ENCODE data around the gene MATN1.

The MATN1 gene

DNA sequence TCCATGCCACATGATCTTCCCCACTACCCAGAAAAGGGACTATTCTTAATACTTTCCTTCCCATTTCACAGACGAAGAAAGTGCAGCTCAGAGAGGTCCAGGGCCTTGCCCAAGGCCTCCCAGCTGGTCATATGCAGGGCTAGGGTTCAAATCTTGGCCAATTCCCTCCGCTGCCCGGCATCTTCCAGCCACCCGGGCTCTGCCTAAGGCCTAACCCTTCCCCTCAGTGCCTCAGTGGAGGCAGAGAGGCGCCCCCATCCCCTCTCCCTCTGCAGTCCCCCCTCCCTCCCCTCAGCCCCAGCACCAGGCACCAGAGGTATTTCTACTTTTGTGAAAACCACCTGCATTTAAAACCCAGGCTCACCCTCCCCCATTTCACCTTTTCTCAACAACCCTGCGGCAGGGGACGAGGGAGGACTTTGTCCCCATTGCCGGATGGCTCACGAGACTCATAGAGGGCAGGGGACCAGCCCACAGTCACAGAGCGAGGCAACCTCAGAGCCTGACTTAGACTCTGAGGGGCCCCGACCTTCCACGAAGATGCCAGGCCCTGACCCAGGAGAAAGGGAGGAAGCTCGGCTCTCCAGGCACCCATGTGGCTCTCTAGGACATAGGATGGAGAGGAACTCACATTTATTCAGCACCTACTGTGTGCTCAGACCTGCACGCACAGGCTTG lies 21.9 kb upstream of the MATN1 start:
- DNase-seq (ENCODE audit: low read depth in 2 of 2) = no peak

DNA sequence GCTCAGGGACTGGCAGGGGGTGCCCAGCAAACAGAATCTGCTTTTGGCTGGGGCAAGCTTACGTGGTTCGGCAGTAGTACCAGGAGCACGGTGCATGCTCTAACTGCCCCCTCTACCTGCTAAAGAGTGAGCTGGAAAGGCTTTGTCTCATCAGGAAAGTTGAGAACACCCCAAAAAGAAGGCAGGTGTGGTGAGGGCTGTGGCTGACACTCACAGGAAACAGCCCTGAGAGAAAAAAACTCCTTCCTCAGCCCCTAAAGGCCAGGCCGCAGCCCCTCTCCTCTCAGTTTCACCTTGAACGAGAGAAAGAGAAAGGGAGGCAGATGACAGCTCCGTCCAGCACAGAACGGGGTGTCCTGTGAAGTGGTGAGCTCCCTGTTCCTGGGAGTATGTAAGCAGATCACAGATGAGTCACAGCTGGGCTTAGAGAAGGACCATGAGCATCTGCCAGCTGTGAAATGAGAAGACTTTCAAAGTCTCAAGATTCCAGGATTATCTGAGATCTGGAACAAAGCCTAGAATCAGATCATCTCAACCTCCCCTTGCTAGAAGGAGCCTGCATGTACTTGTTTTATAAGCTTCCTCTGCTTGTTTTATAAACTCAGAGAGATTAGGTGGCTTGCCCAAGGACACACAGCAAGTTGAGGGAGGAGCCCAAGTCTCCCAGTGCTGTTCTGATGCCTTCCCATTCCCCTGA lies 20.8 kb upstream of the MATN1 start:
- no peak for DNase-seq (ENCODE audit: low read depth in 2 of 2)

DNA sequence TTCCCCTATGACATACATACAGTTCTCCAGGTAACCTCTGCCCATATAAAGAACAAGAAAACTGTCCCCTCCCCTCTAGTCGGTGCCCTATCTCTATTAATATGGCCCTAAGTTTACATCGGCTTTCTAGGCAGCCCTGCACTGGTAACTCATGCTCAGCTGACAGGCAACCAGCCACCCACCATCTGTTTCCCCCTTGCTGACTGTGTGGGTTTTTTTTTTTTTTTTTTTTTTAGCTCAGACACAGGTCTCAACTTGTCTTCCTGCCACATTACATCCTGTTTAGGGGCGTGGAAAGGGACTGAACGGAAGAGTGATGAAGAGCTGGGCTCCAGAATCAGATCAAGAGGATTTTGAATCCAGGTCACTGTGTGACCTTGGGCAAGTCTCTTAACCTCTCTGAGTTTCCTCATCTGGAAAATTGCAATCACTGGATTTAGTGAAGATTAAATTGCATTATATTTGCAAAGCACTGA lies 20.2 kb upstream of the MATN1 start:
- no peak for DNase-seq (ENCODE audit: low read depth in 2 of 2)

DNA sequence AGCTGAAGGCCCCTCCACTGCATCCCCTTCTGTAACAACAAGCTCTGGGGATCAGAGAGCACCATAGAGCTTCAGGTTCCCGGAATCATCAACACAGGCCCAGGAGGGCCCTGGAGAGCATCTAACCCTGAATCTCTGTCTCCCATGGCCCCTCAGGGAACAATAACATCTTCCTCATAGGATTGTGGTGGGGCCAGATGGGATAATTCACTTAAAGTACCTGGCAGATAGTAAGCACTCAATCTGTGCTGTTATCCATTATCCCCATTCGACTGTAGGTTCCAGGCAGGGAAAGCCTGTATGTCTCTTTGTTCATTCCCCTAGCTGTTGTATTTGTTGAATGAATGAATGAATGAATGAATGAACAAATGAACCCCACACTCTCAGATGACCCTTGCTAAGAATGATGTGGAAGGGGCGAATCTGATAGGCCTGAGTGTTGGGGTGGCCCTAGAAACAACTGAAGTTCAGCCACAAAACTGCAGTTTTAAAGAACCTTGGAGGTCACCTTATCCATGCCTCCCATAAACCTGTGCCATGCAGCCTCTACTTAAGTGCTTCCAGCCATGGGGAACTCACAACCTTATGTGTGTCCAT lies 19.7 kb upstream of the MATN1 start:
- no peak for DNase-seq (ENCODE audit: low read depth in 2 of 2)

DNA sequence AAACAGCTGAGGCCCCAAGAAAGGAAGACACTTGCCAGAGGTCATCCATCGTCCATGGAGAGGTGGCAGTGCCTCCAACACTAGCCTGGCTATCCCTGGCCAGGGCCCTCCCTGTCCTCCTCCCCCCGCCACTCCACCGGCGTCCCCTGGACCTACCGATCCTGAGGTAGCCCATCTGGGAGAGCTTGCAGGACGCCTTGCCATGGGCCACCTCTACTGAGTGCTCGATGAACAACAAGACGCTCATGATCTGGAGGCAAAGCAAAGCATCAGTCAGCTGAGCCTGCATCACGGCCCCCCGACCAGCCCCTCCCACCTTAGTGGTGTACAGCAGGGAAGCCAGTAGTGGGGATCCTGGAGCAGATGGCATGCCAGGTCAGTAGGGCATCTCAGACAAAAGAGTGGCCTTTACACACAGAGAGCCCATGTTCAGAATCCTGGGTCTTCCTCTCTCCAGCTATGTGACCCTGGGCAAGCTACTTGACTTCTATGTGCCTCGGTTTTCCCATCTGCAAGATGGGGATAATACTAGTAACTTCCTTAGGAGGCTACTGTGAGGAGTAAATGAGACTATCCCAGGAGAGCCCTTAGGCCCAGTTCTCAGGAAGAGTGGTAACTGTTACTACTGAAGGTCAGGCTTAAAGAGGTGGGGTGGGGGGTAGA lies 19.0 kb upstream of the MATN1 start:
- DNase-seq (ENCODE audit: low read depth in 2 of 2) = no peak

DNA sequence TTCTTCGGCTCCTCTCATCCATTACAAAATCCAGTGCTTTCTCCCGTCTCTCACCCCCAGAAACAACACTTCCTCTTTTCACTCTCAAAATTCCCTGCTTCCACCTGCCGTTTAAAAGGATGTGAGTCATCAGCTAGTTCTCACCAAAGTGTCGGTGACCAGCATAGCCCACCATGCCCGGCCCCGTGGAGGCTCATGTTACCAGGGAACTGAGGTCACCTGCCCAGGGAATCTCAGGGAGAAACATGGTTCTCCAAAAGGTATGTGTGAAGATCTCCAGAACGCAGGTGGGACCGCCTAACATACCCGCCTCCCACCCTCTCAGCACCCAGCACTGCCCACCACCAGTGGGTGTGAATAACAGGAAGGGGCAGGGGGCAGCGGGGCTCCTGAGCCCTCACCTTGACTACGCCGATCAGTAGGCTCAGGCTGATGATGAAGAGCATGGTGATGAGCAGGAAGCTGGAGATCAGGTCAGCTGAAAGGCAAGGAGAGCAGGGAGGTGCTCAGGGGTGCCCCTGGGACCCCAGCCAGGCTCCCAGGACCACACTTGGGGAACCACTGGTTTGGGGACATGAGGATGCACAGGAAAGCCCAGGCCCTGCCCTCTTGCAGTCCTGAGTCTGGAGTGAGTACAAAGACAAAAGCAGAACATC lies 18.0 kb upstream of the MATN1 start:
- DNase-seq (ENCODE audit: low read depth in 2 of 2) = no peak

DNA sequence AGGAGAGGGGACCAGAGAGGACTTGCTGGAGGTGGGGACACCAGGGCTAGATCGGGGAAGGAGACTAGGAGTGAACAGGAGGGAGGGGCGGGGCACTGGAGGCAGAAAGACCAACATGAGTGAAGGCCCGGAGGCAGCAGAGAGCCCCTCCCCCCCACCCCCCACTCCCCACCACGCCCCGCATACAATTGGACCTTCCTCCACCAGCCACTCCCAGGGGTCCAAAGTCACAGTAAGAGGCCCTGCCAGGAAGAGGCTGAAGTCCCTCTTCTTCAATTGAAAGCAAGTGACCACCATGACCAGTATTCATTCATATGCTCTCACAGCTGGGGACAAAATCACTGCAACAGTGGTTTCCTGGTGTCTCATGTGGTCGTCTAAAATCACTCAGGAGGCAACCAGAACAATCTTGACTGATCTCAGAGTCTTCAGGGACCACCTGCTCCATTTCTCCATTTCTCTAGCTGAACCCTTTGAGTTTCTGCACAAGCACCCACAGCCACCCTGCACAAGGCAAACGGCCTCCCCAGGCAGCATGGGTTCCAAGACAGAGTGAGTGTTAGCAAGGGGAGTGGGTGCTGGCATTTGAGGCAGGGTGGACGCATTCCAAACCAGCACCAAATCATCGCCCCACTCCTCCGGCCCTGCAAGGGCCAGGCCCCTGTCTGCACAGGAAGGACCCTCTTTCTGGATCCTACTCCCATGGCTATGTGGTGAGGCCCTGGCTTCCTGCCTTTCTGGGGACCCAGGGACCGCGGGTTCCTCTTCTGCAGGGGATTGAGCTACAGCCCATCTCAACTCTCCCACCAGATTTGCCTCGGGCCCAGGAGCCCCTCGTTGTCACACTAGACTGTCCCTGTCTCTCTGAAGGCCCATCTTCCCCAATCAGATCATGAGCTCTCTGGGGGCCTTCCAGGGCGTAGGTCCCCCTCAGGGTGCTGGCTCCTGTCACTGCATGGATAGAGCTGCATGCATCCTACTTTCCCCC lies 17.2 kb upstream of the MATN1 start:
- no peak for DNase-seq (ENCODE audit: low read depth in 2 of 2)

DNA sequence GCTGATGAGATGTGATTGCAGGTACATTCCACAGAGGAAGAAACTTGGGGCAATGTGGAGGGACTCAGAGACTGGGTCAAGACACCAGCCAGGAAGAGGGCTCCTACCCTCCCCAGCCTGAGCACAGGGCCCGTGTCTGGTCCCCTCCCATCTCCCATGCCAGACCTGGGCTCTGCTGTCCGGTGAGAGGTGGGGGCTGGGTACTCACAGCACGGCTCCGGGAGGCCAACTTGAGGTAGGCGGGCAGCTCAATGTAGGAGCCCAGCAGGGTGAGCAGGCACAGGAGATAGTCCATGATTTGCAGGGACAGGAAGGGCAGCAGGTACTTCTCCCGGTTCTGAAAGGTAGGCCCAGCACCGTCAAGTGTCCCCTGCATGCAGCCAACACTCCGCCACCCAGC lies 16.2 kb upstream of the MATN1 start:
- DNase-seq (ENCODE audit: low read depth in 2 of 2) = no peak

DNA sequence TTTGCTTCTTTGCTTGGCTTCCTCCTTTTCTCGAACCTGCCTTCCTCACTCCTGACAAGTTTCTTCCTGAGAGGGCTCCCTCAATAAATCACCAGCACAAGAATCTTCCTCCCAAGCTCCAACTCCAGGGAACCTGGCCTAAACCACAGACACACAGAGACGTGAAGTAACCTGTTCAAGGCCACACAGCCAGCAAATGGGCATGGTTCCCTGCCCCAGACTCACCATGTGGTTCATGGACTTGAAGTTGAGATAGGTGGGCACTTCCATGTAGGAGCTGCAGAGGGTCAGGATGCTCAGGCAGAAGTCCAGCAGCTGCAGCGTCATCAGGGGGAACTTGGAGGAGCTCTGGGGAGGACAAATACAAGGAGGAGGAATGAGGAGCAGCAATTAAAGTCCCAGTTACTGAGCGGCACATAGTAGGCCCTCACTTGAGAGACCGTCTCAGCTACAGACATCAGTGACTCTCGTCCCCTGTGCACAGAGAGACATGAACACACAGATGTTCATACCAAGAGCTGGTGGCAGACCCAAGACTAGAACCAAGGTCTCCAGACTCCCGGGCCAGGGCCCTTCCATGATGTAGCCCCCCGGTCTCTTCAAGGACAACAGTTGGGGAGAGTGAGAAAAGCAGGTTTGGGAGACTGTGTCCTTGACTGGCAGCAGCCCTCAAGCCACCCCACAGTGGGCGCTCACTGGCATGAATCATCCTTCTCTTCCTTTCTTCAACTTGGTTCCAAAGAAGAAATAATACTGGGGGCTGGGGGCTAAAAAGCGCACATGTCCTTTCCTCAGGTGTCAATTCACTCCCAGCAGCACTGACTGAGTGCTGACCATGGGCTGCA lies 15.6 kb upstream of the MATN1 start:
- no peak for DNase-seq (ENCODE audit: low read depth in 2 of 2)

DNA sequence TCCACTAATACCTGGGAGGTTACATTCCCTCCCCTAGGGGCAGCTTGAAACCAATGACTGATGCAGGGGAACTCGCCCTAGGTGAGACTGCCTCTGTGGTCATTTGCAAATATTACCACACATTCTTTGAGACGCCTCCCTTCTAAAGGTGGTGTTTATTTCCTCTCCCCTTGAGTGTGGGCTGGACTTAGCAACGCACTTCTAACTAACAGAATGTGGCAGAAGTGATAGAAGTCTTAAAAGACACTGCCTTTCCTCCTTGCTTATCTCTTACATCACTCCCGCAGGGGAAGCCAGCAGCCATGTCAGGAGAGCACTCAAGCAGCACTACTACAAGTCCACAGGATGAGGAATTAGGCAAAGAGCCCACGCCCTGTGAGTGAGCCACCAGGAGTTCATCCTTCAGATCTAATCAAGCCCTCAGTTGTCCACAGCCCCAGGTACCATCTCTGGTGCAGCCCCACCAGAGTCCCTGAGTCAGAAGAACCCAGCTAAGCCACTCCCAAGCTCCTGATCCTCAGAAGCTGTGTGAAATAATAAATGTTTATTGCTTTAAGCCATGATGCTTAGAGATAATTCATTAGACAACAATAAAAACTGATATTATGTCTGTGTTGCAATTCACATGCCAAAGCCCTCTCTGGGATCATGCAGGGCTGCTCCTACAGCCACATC lies 14.8 kb upstream of the MATN1 start:
- DNase-seq (ENCODE audit: low read depth in 2 of 2) = no peak

DNA sequence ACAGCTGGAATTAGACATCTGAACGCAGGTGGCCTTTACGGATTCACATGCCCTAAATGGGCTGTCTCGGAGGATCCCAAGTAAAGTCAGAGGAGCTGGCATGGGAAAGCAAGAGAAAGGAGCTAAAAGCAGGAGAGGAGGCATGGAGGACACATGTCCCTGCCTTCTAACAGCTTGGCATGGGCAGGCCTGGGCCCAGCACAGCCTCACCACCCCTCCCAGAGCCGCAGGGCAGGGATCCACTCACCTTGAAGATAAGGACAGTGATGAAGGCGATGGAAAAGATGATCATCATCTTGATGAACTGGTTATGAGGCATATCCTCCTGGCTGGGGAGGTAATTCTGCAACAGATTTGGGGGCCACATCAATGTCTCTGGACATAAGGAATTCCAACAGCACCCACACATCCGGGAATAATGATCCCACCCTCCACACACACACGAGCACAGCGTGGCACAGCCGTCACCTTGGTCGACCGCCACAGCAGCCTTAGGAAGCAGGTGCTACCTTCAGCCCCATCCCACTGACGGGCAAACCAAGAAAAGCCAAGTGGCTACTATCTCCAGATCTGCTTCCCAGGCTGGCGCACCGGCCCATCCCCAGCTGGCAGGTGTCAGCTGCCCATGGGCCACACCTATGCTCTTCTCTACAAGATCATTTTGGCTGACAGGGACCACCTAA lies 14.1 kb upstream of the MATN1 start:
- no peak for DNase-seq (ENCODE audit: low read depth in 2 of 2)

DNA sequence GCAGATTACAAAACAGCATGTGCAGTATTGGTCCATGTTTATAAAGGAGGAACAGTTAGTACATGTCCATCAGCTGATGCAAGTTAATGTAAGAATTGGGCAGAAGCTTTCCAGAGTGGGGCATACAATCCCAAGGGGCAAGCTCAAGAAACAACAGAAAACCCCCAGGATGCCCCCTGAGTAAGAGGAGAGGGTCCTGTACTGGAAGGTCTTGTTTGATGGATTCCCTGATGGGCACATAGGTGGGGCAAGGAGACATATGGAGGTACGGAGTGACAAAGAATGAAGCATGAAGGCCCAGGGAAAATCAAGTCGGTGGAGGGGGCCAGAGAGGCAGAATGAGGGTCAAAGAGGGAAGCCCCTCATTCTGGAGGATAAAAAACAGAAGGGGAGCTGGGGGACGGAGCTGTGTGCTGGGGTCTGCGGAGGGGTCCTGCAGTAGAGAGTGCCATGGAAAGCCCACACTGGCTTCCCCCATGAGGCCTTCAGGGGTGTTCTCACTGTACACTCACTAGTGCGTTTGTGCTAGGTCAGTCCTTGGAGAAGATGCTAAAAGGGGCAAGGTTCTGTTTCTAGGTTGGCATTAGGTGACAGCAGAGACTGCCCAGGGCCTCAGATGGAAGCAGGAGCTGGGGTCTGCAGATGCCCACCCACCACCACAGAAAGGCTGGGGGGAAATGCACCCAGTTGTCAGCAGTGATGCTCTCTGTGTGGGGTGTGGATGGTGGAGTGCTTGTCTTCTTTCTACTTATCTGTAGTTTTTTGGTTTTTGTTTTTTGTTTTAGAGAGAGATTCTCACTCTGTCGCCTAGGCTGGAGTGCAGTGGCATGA lies 12.5 kb upstream of the MATN1 start:
- no peak for DNase-seq (ENCODE audit: low read depth in 2 of 2)

DNA sequence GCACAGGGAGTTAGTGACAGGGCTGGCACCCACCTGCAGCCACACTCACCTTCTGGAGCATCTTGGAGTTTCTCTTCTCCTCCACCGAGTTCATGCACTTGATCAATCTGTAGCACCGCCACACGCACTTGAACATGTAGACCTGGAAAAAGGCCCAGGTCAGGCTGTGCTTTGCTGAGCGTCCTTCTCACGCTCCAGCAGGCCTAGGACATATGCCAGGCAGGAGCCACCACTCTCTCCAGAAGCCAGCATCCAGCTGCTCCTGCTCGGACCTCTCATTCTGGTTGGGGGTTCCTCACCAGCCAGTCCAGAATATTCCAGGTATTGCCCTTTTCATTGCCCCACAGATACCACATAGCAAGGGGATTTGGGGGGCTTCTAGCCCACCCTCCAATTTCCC lies 11.7 kb upstream of the MATN1 start:
- DNase-seq (ENCODE audit: low read depth in 2 of 2) = no peak

DNA sequence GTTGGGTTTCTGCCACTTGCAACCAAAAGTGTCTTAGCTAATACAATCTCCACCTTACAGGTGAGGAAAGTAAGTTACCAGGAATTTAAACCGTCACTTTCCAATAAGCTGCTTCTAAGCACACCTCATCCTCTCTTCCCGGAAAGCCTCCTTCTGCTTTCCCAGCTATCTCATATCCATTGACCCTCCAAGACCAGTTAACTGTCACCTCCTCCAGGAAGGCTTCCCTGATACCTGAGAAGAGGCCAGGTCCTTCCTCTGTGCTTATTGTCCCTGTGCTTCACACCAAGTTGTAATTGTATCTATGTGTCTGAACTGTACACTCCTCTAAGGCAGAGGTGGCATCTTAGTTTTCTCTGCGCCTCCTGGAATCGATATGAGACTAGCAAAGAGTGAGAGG lies 11.2 kb upstream of the MATN1 start:
- no peak for DNase-seq (ENCODE audit: low read depth in 2 of 2)

DNA sequence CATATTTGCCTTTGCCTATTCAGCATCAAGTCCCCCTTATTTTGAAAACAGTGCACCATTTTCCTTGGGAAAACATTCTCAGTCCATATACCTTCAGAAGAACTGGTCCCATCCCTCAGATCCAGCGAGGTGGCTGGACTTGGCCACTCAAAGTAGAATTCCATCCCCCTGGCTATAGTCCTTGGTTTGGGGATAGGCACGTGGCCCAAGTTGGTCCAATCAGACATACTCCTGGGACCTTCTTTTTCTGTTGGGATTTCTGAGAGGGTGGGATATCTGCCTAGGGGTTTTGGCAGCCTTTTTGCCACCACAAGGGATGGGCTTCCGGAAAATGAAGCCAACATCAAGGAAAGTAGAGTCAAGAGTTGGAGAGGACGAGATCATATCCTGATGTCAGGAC lies 10.7 kb upstream of the MATN1 start:
- no peak for DNase-seq (ENCODE audit: low read depth in 2 of 2)

DNA sequence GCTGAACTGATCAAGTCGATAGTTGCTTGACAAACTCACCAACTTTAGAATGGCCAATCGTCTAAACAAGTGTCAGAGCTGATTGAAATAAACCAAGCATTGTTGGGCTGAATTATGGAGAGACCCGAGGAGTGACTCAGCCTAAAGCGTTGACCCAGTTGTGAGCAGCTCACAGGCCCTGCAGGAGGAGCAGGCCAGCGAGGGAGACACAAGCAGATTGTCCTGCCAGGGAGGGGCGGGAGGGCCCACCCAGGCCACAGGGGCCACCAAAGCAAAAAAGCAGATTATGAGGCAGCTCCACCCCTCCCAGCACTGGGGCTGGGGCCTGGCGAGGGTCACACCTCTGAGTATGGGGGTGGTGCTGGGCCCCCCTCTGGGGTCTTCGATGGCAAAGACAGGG lies 10.1 kb upstream of the MATN1 start:
- no peak for DNase-seq (ENCODE audit: low read depth in 2 of 2)

DNA sequence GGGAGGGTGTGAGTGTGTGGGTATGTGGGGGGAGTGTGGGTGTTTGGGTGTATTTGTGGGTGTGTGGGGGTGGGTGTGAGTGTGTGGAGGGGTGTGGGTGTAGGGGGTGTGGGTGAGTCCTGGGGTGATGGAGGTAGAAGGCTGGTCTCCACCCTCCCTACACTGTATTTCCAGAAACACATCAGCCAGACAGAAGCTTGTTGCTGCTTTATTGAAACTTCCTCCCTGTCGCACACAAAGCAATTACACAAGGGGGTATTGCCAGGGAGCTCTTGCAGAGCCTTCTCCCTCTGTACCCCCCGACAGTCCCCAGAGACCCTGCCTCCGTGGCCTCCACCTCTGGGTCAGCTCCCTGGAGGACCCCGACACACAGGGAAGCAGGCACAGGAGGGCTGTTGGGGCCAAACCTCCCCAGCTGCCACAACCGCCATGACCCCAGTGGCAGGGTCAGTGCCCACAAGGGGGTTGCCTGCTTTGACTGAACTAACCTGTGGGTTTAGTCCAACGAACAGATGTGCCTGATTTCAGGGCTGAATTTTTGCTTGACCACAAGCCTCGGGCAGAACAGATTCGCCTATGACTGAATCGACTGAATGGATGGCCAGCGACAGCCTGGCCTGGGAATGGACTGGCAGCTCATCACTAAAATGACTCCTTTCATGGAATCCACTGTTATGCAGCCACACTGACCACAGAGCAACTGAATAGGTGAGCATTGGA lies 9.1 kb upstream of the MATN1 start:
- DNase-seq (ENCODE audit: low read depth in 2 of 2) = no peak

All from fibroblast of skin of left quadriceps (primary cell).